Measurements from ENCODE around the gene UST.

Gene UST

GRCh38 chr6:149063468-149063867 lies 316.6 kb downstream of the UST start:
- no peak for DNase-seq (ENCODE audit: low spot score)

GRCh38 chr6:149064001-149064659 lies 317.3 kb downstream of the UST start:
- DNase-seq (ENCODE audit: low spot score), result no peak

- no peak for DNase-seq (ENCODE audit: low spot score)
Observed at GRCh38 chr6:149064660-149065015, 317.8 kb downstream of the UST start.

- DNase-seq (ENCODE audit: low spot score), result no peak
Observed at GRCh38 chr6:149065121-149065520, 318.3 kb downstream of the UST start.

GRCh38 chr6:149065658-149066556 lies 319.1 kb downstream of the UST start:
- peak; percentile 41 for DNase-seq (ENCODE audit: low spot score)

GRCh38 chr6:149071997-149072396 lies 325.2 kb downstream of the UST start:
- DNase-seq (ENCODE audit: low spot score), result no peak

GRCh38 chr6:149074832-149075258 lies 328.0 kb downstream of the UST start:
- no peak for DNase-seq (ENCODE audit: low spot score)

DNA sequence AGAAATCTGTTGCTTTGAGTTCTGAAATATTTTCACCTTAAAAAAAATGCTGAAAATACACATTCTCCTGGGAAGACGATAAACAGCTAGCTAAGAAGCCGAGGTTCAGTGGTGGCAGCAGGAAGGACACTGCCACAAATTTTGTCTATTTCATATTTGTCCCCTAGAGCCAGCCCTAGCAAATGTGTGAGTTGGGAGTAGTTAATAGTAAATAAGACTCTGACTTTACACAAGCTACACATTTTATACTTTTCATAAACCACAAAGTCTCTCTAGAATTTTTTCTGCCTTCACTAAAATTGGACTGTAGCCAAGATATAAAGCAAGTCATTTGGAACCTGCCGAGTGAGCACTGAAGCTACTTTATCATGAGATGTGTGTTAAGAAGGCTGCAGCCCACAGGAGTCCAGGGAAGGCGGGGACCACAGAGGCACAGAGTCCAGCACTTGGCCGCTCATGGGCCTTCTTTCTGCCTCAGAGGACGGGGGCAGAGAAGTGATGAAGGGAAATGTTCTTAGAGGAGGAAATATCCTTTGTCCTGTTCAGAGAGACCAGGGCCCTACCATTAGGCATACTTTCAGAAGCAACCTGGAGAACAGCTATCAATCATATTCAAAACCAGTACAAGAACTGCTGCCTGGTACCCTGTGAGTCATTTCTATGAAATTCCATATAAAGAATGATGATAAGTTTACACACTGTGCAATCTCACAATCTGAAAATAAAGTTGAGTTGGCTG lies 329.0 kb downstream of the UST start:
- peak; percentile 16 for DNase-seq (ENCODE audit: low spot score)

DNA sequence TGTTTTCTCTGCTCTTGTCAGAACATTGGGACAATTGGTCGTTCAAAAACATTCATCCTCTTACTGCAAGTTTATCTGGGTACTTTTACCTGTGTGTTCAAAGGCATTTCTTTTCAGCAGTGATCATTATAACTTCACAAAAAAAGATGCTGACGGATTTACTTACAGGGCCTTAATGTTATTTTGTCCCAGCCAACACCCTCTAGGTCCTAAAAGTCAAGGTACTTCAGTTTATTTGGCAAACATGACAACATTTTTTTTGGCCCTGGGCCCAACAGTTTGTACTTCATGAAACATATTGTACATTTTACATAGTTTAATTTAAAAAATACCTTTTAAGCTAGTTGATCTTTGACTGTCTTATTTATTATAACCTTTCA lies 329.5 kb downstream of the UST start:
- DNase-seq (ENCODE audit: low spot score), result no peak

GRCh38 chr6:149077208-149077607 lies 330.4 kb downstream of the UST start:
- DNase-seq (ENCODE audit: low spot score), result no peak

DNA sequence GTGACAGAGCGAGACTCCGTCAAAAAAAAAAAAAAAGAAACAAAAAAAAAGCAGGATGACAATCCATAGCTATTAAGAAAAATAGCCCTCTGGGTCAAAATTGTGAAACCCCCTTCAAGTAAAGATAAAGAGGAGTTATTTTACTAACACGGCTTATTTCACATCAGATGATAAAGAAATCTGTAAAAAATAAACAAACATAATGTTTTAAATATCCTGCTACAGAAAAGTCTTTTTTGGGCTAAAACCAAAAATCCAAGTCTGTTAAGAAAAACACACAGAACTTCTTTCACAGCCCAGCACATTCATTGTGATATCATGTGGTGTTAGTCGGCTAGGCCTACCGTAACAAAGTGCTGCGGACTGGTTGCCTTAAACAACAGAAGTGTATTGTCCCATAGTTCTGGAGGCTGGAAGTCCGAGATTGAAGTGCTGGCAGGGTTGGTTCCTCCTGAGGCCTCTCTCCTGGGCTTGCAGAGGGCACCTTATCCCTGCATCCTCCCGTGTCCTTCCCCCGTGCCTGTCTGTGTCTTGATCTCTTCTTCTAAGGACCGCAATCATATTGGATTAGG lies 331.5 kb downstream of the UST start:
- DNase-seq (ENCODE audit: low spot score), result no peak

DNA sequence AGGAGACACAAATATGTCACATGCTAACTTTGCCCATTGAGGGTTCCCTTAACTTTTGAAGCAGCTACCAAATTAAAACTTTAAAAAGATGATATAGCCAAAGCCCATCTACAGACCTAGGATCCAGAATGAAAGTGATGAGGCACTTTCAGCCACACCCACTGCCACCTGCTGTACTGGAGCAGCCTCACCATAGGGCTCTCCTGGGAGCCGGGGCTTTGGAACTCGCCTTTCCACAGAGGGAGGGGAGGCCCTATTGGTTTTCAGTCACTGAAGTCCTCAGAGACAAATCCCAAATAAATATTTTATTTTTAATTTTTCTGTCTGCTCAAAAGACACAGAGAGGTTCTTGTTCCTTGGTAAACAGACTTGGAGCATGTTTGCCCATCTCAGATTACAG lies 332.6 kb downstream of the UST start:
- DNase-seq (ENCODE audit: low spot score), result no peak

DNA sequence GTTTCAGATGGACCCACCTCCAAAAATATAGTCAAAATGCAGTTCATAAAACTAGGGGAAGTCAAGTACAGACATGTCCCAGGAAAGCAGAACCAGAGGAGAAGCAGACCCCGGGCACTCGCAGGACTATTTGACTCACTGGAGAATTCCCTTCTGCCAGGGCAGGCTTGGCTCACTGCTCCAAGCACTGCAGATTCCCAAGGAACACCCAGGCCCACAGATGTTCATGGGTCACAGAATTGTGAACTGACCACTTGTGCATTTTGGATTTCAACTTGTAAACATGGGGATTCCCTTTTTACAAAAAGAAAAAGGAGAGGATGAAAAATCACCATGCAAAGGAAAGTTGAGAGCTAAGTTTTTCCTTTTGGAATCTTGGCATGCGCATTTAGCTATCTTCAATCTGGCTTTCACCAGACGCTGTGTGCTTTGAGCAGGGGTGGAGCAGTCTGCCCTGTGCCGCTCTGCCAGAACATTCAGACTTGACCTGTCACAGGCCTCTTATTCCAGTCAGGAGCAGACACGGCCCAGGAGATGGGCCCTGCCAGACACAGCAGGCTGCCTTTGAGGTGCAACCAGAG lies 333.2 kb downstream of the UST start:
- no peak for DNase-seq (ENCODE audit: low spot score)

- DNase-seq (ENCODE audit: low spot score), result no peak
Observed at GRCh38 chr6:149080511-149080910, 333.7 kb downstream of the UST start.

DNA sequence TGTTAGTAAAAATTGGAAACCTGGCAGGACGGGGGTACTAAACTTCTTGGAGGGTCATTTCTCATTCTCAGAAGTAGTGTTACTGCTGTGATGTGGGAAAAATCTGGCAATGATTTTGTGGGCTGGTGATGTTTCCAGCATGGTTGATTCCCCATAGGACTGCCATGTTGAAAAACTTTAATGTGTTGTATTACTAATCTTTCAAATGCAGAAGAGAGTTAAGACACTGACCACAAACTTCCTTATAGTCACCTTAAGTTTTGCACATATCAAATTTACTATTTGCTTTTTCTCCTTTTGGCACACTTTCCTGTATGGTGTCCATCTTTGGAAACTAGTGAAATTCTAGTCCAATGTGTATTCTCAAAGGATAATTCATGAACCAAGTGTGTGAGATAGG lies 334.5 kb downstream of the UST start:
- no peak for DNase-seq (ENCODE audit: low spot score)

DNA sequence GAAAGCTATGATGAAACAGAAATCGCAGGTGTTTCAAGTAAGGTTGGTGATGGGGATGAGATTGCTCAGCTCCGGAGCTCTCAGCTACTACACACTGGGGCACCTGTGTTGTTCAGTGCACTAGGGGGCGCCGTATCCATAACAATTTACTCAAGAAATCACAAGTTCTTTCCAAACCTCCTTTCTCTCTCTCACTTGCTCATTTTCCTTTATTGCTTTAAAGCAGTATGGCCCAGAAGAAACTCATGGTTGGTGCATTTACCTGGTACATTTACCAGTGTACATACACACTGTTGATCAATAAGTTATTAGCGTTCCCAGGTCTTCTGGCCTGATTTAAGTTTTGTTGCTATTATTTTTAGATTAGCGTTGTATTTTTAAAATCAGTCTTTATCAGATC lies 335.5 kb downstream of the UST start:
- peak; percentile 78 for DNase-seq (ENCODE audit: low spot score)

- DNase-seq (ENCODE audit: low spot score), result no peak
Observed at GRCh38 chr6:149084026-149084425, 337.2 kb downstream of the UST start.

DNA sequence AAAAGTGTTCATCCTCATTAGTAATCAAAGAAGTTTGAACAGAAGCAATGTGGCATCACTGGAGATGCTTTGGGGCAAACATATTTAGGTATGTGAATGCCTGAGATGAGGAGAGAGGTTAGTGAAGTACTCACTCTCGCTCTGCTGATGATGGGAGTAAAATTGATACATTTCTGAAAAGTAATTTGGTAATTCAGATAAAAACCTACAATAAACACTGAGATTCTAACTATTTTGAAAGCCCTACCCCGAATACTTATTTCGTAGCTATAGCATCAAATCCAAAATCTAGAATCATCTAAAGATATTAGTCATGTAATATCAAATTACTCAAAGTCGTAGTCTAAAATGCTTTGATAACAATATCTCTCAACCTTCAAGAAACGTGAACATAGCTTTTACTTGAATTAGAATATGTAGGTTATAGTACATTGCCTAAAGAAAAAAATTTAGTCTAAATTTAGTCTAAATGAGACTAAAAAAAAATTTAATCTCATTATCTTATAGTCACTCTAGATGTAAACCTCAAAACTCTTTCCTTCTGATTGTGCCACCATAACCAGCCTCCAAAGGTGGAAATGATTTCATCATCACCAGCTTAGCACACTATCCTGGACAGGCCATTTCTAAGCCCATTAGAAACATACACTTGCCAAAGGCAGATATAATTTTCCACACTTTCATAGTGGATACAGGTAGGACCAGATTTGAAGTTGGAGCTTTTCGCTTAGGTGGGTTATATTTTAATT lies 338.2 kb downstream of the UST start:
- no peak for DNase-seq (ENCODE audit: low spot score)

DNA sequence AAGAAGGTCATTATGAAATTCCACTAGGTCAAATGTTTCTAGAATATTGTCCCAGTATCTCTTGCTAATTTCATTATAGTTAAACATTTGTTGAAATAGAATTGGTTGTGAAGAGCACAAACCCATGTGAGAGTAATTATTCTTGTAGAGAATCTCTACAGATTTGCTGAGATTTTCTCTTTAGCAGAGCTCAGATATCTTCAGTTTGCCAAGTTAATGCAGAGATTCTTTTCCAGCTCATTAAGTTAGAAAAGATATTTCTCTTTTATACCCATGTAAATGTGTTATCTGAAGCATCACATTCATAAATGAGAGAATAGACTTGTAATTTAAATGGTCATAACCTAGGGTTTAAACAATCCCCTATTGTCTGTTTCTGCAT lies 338.7 kb downstream of the UST start:
- DNase-seq (ENCODE audit: low spot score), result no peak

DNA sequence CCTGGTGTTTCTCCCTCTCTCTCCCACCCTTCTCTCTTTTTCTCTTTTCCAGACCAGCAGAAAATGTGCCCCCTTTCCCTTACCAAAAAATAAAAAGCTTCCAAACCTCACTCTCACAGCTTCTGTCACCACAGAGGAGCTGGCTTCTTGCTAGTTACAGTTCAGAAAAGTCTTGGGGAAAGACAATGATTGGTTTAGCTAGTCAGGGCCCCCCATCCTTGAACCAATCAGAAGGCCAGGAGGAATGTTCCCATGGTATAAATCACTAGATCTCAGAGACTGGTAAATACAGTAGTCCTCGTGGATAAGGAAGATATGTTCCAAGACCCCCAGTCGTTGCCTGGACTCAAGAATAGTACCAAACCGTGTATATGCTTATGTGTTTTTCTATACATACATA lies 339.5 kb downstream of the UST start:
- no peak for DNase-seq (ENCODE audit: low spot score)

DNA sequence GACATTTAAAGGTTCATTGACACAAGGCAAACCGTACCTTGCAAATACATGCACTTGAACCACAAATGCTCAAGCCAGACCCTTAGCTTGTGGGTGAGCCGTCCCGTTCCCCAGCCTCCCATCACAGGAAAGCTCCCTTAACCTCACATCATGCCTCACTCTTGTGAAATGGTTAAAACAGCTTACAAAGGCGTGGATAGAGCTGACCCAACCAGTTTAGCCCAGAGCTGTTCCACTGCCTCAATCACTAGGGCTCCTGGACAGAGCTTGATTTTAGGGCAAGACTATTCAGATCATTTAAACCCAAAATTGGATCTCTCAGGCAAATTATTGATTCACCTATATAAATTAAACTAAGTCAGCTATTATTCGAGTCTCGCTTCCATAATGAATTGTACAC lies 341.1 kb downstream of the UST start:
- no peak for DNase-seq (ENCODE audit: low spot score)

- DNase-seq (ENCODE audit: low spot score), result no peak
Observed at GRCh38 chr6:149088361-149088760, 341.5 kb downstream of the UST start.
